ENCODE data around the gene COX6A2.

DNA sequence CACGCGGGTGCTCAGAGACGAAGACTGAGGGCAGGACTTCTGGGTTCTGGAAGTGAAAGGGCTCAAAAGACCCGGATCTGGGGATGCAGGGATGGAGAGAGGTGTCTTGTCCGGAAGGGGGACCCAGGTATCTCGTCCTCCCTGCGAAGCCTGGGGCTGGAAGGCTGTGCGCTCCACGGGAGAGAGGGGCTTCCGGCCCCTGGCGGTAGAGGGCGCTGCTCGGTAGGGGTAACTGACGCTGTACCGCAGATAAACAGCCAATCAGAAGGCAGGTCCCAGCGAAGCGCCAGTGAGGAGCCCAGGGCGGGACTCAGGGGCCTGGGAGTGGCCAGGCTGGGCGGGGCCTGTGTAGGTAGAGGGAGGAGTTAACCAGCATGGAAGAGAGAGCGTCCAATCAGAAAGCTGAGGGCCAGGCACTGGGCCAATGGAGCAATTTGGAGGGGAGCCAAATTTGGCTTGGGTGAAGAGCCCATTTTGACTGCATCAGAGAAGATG, 44.6 kb upstream of the COX6A2 start:
- 0 out of 2 replicates have a peak, but pooled peaks have one; percentile 31 for TF ChIP-seq CTCF (conservative IDR thresholded peaks at IDR 0.05; ENCODE audit: low read length)
- no peak for TF ChIP-seq EZH2phosphoT487 (IDR thresholded peaks at IDR 0.05; ENCODE audit: borderline replicate concordance, low read depth, low read length)
